Adrenal gland (tissue), 5 donors: Measurements from ENCODE around the gene ITPR1.

ENCODE experiments used
- POLR2A ChIP-seq, 2 donors: fragments of 450-650 bp; IDR thresholded peaks; one replicate each; pipeline ENCODE4 v1.6.1; 2017; ENCODE audit warnings: antibody characterized with exemption in 2 of 2, mild to moderate bottlenecking in 2 of 2, moderate library complexity in 1 of 2
- TF ChIP-seq, protein P1 (sequence below), 6 experiments: fragments of 450-650 bp in 4 of 6; fragments of 200-600 bp in 2 of 6; sonication (generic) in 1 of 6; IDR thresholded peaks; 1 replicate in 5 of 6; 2 replicates in 1 of 6; pipeline versions ENCODE4 v1.5.1 to v1.8.0; 2016 to 2021; ENCODE audit warnings: antibody characterized with exemption in 6 of 6, mild to moderate bottlenecking in 2 of 6, moderate library complexity in 1 of 6
- donor health status: DM: no; HTN: no; CAD: no.

DNA sequence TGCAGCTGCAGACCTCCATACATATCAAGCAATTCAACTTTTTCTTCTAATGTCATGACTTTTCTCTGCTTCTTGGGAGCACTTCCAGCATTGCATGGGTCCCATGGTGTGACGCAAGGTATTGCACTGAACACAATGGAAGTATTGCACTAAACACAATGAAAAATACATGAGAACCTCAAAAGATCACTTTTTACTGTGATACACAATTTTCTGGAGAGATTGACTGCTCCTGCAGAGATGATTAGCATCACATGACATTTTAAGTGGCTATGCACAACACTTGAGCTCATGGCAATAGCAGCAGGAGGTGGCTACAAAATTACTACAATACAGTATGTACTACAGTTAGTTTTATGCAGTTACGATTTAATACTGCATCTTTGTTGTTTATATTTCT is 372.6 kb downstream of the ITPR1 start:
- TF ChIP-seq, protein P1, sequence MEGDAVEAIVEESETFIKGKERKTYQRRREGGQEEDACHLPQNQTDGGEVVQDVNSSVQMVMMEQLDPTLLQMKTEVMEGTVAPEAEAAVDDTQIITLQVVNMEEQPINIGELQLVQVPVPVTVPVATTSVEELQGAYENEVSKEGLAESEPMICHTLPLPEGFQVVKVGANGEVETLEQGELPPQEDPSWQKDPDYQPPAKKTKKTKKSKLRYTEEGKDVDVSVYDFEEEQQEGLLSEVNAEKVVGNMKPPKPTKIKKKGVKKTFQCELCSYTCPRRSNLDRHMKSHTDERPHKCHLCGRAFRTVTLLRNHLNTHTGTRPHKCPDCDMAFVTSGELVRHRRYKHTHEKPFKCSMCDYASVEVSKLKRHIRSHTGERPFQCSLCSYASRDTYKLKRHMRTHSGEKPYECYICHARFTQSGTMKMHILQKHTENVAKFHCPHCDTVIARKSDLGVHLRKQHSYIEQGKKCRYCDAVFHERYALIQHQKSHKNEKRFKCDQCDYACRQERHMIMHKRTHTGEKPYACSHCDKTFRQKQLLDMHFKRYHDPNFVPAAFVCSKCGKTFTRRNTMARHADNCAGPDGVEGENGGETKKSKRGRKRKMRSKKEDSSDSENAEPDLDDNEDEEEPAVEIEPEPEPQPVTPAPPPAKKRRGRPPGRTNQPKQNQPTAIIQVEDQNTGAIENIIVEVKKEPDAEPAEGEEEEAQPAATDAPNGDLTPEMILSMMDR (IDR thresholded peaks at IDR 0.05), result no peak
- no peak for TF ChIP-seq POLR2A (IDR thresholded peaks at IDR 0.05)
